Activated CD8-positive, alpha-beta memory T cell treated with anti-CD3 and anti-CD28 coated beads, Interleukin-2, amount 10 ng/mL, durations not matched to agents 7 days and 5 days (primary cell): ENCODE data around the gene KAT14. TPM values are rescaled to one million over a fixed set of nuclear protein-coding genes. Genes with fewer than 3 reads are reported as not detected.
"Not testable (repeated sequence)": the region's sequence is repeated elsewhere in the genome, so short reads cannot be mapped to it uniquely, and the experiment has no call there.

Source experiments
- ATAC-seq: fragments of 150-1000 bp; cut with Tn5 transposase; one replicate; pipeline ENCODE4 v1.10.0; 2021; ENCODE audit warnings: moderate library complexity
- CTCF ChIA-PET: fragments of 350-600 bp; sonication (Branson Sonifier 250); formaldehyde crosslinking; loops from one replicate; lab custom pipeline; 2021; ENCODE audit warnings: antibody characterized with exemption; lab: Charles Lee
- DNase-seq: peaks from one replicate; pipeline ENCODE4 v3.0.0-alpha.2; 2020
- H3K27ac Mint-ChIP-seq: one replicate; pipeline ENCODE4 v1.8.0; 2021; ENCODE audit warnings: mild to moderate bottlenecking, mixed read lengths
- H3K27me3 Mint-ChIP-seq: one replicate; pipeline ENCODE4 v1.8.0; 2021; ENCODE audit warnings: mixed read lengths
- H3K36me3 Mint-ChIP-seq: one replicate; pipeline ENCODE4 v1.8.0; 2021; ENCODE audit warnings: mild to moderate bottlenecking, mixed read lengths
- H3K4me1 Mint-ChIP-seq: one replicate; pipeline ENCODE4 v1.8.0; 2021; ENCODE audit warnings: mixed read lengths
- H3K4me3 Mint-ChIP-seq: one replicate; pipeline ENCODE4 v1.8.0; 2021; ENCODE audit warnings: mild to moderate bottlenecking, moderate library complexity, mixed read lengths
- H3K9me3 Mint-ChIP-seq: one replicate; pipeline ENCODE4 v1.8.0; 2022; ENCODE audit warnings: low read depth, mixed read lengths
- total RNA-seq, 2 experiments: library from RNA; stranded (reverse); gene quantifications; one replicate each; pipeline ENCODE4 v1.2.3, GENCODE V29; 2021

KAT14 gene
- total RNA-seq, 2 experiments from 2014 or later: 13.6 to 14.3 TPM

DNA sequence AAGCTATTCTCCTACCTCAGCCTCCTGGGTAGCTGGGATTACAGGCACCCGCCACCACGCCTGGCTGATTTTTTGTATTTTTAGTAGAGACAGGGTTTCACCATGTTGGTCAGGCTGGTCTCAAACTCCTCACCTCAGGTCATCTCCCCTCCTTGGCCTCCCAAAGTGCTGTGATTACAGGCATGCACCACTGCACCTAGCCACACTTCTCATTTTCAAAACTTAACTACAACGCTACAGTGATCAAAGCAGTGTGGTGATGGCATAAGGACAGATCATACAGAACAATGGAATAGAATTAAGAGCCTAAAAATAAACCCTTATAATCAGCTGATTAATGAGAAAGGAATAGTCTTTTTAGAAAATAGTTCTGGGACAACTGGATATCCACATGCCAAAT lies 66.0 kb downstream of the KAT14 start:
- ATAC-seq: not testable (repeated sequence)

DNA sequence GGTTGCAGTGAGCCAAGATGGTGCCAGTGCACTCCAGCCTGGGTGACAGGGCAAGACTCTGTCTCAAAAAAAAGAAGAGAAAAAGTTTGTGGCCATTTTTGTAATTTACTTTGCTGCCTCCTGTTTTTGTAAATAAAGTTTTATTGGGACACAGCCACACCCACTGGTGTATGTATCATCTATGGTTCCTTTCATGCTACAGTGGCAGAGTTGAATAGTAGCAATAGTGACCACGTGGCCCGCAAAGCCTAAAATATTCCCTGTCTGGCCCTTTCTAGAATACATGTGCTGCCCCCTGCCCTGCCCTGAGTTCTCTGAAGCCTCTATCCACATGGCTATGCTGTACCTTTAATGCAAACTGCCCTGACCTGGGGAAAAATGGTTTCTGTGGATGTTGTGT lies 75.3 kb downstream of the KAT14 start:
- DNase-seq (no peak), ATAC-seq (no peak)
- Mint-ChIP-seq H3K27ac (no peak overlapping the region), H3K4me3 (no peak overlapping the region), H3K36me3 (no peaks in the 10 kb centered on the region), H3K9me3 (no peaks in the 10 kb centered on the region), H3K4me1 (no peaks in the 10 kb centered on the region), H3K27me3 (peaks cover 2% of the 10 kb centered on the region)
- CTCF ChIA-PET: no interaction called here

More for the DNA sequence above, 66.0 kb downstream of the KAT14 start:
- H3K36me3 Mint-ChIP-seq, H3K9me3 Mint-ChIP-seq, H3K4me1 Mint-ChIP-seq, CTCF ChIA-PET, H3K4me3 Mint-ChIP-seq, H3K27ac Mint-ChIP-seq, DNase-seq, H3K27me3 Mint-ChIP-seq: not testable (repeated sequence)

DNA sequence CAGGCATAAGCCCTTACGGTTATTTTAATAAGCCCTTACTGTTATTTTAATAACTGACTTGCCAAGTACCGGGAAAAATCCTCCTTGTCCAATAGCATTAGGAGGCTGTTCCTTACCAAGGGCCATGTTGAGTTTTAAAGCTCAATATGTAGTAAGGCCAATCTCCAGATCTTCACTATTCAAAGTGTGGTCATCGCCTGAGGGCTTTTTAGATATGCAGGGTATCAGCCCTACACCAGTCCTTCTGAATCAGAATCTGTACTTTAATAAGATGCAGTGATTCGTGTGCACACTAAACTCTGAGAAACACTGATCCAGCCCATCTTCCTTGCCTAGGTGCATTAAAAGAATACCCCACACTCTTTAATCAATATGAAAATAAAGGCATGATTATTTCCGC lies 77.9 kb downstream of the KAT14 start:
- Mint-ChIP-seq H3K27me3 (peaks cover 2% of the 10 kb centered on the region), H3K4me3 (no peak overlapping the region), H3K9me3 (no peaks in the 10 kb centered on the region), H3K4me1 (no peaks in the 10 kb centered on the region), H3K36me3 (no peaks in the 10 kb centered on the region), H3K27ac (no peak overlapping the region)
- CTCF ChIA-PET: no interaction called here
- ATAC-seq (no peak), DNase-seq (no peak)

DNA sequence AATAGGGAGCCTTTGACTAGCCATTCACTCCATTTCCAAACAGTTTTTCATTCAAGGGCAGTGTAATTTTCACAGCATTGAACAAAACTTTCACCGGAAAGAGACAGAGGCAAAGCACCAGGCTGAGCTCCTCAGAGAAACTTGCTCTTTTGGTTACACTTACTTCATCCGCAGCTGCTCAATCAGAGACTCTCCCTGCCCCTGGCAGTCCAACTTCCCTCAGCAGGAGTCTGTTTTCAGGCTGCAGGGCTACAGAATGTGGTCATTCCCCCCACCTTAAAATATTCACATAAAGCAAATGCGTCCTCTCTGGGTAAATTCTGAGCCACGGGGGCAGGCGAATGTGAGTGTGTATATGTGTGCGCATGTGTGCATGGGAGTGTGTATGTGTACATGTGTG lies 80.6 kb downstream of the KAT14 start:
- Mint-ChIP-seq H3K27me3 (peaks cover 15% of the 10 kb centered on the region), H3K4me1 (no peaks in the 10 kb centered on the region), H3K36me3 (no peaks in the 10 kb centered on the region), H3K9me3 (no peaks in the 10 kb centered on the region), H3K27ac (no peak overlapping the region), H3K4me3 (no peak overlapping the region)
- no peak for DNase-seq
- no peak for ATAC-seq
- CTCF ChIA-PET: interaction anchor here (0.7 kb wide), 1 partner anchor 10 kb away, joined by 3 read pairs; no protein-coding TSS in a partner anchor

DNA sequence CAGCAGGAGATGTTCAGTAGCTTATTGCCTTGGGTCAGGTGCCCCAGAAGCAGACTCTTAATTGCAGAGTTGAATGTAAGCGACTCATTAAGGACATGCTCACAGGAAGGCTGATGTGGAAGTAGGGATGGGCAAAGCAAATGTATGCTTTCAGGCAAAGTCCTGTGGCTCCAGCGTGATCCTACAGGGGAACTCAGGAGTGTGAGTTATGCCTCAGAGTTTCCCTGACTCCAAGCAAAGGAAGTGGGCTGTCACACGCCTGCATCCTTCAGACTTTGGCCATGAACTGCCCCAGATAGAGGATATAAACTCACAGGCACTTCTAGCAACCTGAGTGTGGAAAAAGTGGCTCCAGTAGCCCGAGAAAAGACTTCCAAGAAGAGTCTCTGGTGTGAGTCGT lies 85.7 kb downstream of the KAT14 start:
- Mint-ChIP-seq H3K9me3 (no peaks in the 10 kb centered on the region), H3K4me3 (no peak overlapping the region), H3K27ac (no peak overlapping the region), H3K36me3 (no peaks in the 10 kb centered on the region), H3K4me1 (no peaks in the 10 kb centered on the region), H3K27me3 (peaks cover 23% of the 10 kb centered on the region)
- DNase-seq (no peak), ATAC-seq (no peak)
- CTCF ChIA-PET: no interaction called here

DNA sequence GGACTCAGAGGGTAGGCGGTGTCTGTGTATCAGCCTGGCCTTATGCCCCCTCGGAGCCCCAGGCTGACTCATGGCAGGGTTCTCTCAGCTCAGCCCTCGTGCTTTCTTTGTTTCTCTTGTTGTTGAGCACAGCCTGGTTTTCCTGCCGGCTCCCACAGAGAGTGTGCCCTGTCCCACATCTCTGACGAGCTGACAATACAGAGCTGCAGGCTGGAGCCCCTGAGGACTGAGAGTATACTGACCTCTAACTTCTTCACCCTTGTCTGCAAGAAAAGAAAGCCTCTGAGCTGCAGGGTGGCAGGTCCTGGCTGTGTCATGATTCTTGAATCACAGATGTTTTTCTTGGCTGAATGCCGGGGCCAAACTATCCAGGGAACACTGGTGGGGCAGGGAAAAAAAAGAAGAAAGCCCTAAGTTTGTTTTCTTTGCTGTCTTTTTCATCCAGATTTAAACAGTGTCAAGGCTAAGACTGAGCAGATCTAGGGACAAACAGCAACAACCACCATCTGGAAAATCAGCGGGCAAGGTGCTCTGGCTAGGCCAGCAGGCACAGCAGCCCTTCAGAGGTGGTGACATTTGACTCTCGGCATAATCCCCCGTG lies 87.4 kb downstream of the KAT14 start:
- Mint-ChIP-seq H3K9me3 (no peaks in the 10 kb centered on the region), H3K4me1 (no peaks in the 10 kb centered on the region), H3K36me3 (no peaks in the 10 kb centered on the region), H3K4me3 (no peak overlapping the region), H3K27me3 (peaks cover 23% of the 10 kb centered on the region), H3K27ac (no peak overlapping the region)
- no peak for DNase-seq
- ATAC-seq: no peak
- CTCF ChIA-PET: no interaction called here

DNA sequence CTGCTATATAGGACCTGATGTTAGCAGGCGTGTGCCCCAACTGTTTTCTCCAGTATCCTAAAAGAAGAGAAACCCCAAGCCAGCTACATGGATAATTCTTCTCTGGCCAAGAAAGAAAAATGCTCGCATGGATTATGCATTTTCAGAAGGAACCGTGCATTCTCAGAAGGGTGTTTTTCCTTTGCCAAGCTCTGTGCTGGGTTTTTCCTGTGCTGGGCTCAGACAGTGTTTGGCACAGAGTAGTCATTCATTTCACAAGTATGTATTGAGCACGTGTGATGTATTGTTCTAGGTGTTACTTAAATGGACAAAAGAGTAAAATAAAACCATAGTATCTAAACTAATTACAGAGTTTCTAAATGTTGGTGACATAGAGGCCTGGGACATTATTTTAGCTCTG lies 88.0 kb downstream of the KAT14 start:
- ATAC-seq (no peak), DNase-seq (no peak)
- H3K4me1 Mint-ChIP-seq: no peaks in the 10 kb centered on the region
- no peaks in the 10 kb centered on the region for H3K36me3 Mint-ChIP-seq
- H3K27ac Mint-ChIP-seq: no peak overlapping the region
- H3K9me3 Mint-ChIP-seq: no peaks in the 10 kb centered on the region
- H3K27me3 Mint-ChIP-seq: peaks cover 23% of the 10 kb centered on the region
- H3K4me3 Mint-ChIP-seq: no peak overlapping the region
- CTCF ChIA-PET: no interaction called here

DNA sequence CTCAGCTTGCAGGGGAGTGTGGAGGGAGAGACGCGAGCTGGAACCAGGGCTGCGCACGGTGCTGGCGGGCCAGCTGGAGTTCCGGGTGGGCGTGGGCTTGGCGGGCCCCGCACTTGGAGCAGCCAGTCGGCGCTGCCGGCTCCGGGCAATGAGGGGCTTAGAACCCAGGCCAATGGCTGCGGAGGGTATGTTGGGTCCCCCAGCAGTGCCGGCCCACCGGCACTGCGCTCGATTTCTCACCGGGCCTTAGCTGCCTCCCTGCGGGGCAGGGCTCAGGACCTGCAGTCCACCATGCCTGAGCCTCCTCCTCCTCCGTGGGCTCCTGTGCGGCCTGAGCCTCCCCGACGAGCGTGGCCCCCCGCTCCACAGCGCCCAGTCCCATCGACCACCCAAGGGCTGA lies 89.1 kb downstream of the KAT14 start:
- CTCF ChIA-PET, H3K27ac Mint-ChIP-seq, H3K9me3 Mint-ChIP-seq, ATAC-seq, DNase-seq, H3K4me1 Mint-ChIP-seq, H3K36me3 Mint-ChIP-seq, H3K4me3 Mint-ChIP-seq: not testable (repeated sequence)
- H3K27me3 Mint-ChIP-seq: peaks cover 15% of the 10 kb centered on the region

DNA sequence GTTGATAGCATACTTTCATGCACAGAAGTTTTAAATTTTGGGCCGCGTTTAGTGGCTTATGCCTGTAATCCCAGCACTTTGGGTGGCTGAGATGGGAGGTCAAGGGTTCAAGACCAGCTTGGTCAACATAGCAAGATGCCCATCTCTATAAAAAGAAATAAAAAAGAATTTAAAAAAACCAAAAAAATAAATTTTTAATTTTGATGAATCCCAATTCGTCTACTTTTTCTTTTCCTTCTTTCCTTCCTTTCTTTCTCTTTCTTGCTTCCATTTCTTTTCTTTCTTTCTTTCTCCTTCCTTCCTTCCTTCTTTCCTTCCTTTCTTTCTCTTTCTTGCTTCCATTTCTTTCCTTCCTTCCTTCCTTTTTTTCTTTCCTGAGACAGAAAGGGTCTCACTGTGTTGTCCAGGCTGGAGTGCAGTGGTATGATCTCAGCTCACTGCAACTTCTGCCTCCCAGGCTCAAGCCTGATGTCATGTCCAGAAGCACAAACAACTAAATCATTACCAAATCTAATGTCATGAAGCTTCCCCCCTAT lies 95.8 kb downstream of the KAT14 start:
- H3K27ac Mint-ChIP-seq: no peak overlapping the region
- ATAC-seq (no peak), DNase-seq (no peak)
- no peaks in the 10 kb centered on the region for H3K36me3 Mint-ChIP-seq
- H3K4me3 Mint-ChIP-seq: no peak overlapping the region
- H3K9me3 Mint-ChIP-seq: no peaks in the 10 kb centered on the region
- H3K27me3 Mint-ChIP-seq: peaks cover 14% of the 10 kb centered on the region
- no peaks in the 10 kb centered on the region for H3K4me1 Mint-ChIP-seq
- CTCF ChIA-PET: no interaction called here

Other genes starting within 250 kb of the KAT14 start
- 100 to 1,000 TPM; 178 to 192 TPM for gene SNX5, start 169.1 kb upstream of the KAT14 start, total RNA-seq
- 10 to 100 TPM; 46.6 to 50.7 TPM for gene MGME1, start 168.8 kb upstream of the KAT14 start, total RNA-seq
- not detected for gene OVOL2, start 79.9 kb upstream of the KAT14 start, total RNA-seq
- gene PET117, start within 50 bp of the KAT14 start, total RNA-seq: 10 to 100 TPM; 11.4 to 15.8 TPM
- 10 to 100 TPM in 1 of 2 experiments, 1 to 10 TPM in 1; 8.3 to 10.3 TPM for gene ZNF133, start 150.7 kb downstream of the KAT14 start, total RNA-seq